Endodermal cell (in vitro differentiated cells): Measurements from ENCODE around the gene MYO5A. TPM values are rescaled to one million over a fixed set of nuclear protein-coding genes. Genes with fewer than 3 reads are reported as not detected.

ENCODE experiments used
- DNase-seq: peaks from one replicate; pipeline ENCODE4 v3.0.0-alpha.2; 2017
- H3K27ac ChIP-seq: 2 replicates; pipeline ENCODE4 v1.5.1; 2013; ENCODE audit warnings: mild to moderate bottlenecking, low read depth, low read length, moderate library complexity
- H3K27me3 ChIP-seq: 2 replicates; pipeline ENCODE4 v1.6.1; 2013; ENCODE audit warnings: mild to moderate bottlenecking, low read length, moderate library complexity; ENCODE audit not compliant: insufficient read depth, control insufficient read depth, poor library complexity, severe bottlenecking
- H3K36me3 ChIP-seq: 2 replicates; pipeline ENCODE4 v1.7.0; 2013; ENCODE audit warnings: mild to moderate bottlenecking, low read length, moderate library complexity; ENCODE audit not compliant: control insufficient read depth, insufficient read depth
- H3K4me1 ChIP-seq: one replicate; pipeline ENCODE4 v1.7.0; 2013; ENCODE audit warnings: low read length; ENCODE audit not compliant: control insufficient read depth, insufficient read depth
- H3K4me3 ChIP-seq: 2 replicates; pipeline ENCODE4 v1.5.1; 2013; ENCODE audit warnings: mild to moderate bottlenecking, low read length, moderate library complexity
- H3K9ac ChIP-seq: 2 replicates; pipeline ENCODE4 v1.6.1; 2013; ENCODE audit warnings: mild to moderate bottlenecking, low read length, moderate library complexity; ENCODE audit not compliant: poor library complexity, severe bottlenecking; ENCODE audit errors: extremely low read depth
- H3K9me3 ChIP-seq: 2 replicates; pipeline ENCODE4 v1.6.1; 2013; ENCODE audit warnings: mild to moderate bottlenecking, low read length, moderate library complexity; ENCODE audit not compliant: control insufficient read depth
- H3K27ac Mint-ChIP-seq: 2 replicates; pipeline ENCODE4 v1.8.0; 2020; ENCODE audit warnings: mixed read lengths
- H3K27me3 Mint-ChIP-seq: 2 replicates; pipeline ENCODE4 v1.8.0; 2021; ENCODE audit warnings: mild to moderate bottlenecking, mixed read lengths; ENCODE audit not compliant: insufficient read depth
- H3K36me3 Mint-ChIP-seq: 2 replicates; pipeline ENCODE4 v1.8.0; 2020; ENCODE audit warnings: low read depth, mixed read lengths
- H3K4me1 Mint-ChIP-seq: 2 replicates; pipeline ENCODE4 v1.8.0; 2020; ENCODE audit warnings: mixed read lengths
- H3K4me3 Mint-ChIP-seq: 2 replicates; pipeline ENCODE4 v1.8.0; 2020; ENCODE audit warnings: mild to moderate bottlenecking, moderate library complexity, mixed read lengths
- H3K9me3 Mint-ChIP-seq: 2 replicates; pipeline ENCODE4 v1.8.0; 2020; ENCODE audit warnings: mild to moderate bottlenecking, mixed read lengths
- CTCF ChIP-seq: fragments of 200-600 bp; sonication (generic); conservative IDR thresholded peaks from 2 replicates; pipeline ENCODE4 v1.5.0; 2021; ENCODE audit warnings: antibody characterized with exemption, mild to moderate bottlenecking
- WGBS, 2 experiments: methylation state at CpG; one replicate each; pipeline versions ENCODE4 v1.1.5 to v1.1.7; 2013; ENCODE audit warnings: missing lambda C conversion rate in 2 of 2, mixed read lengths in 1 of 2; ENCODE audit not compliant: insufficient coverage in 1 of 2, insufficient read length in 1 of 2; 5-methylcytosine and 5-hydroxymethylcytosine counted together
- total RNA-seq, 2 donors: library from RNA; stranded (reverse); fragmentation: NEBNext Ultra II Directional in 1 of 2; extraction: Animal tissue kit (Norgen Biotek cat#: 25700) in 1 of 2; gene quantifications; 2 replicates in 1 of 2; 3 replicates in 1 of 2; pipeline ENCODE4 v1.2.1, GENCODE V29; 2021

MYO5A gene
- total RNA-seq, 2 donors from 2014 or later = 10.0 to 13.1 TPM

- DNase-seq = no peak
- no peak overlapping the region for H3K4me3 ChIP-seq
- H3K36me3 ChIP-seq = no peaks in the 10 kb centered on the region
- no peak overlapping the region for H3K27ac Mint-ChIP-seq
- no peak overlapping the region for H3K4me3 Mint-ChIP-seq
- H3K27me3 ChIP-seq = peaks cover 18% of the 10 kb centered on the region
- no peak overlapping the region for H3K27ac ChIP-seq
- no peaks in the 10 kb centered on the region for H3K9me3 Mint-ChIP-seq
- 63 to 75% methylated on average over 3 to 5 of the region's 5 CpGs for WGBS, 2 experiments
- no peaks in the 10 kb centered on the region for H3K9me3 ChIP-seq
- H3K36me3 Mint-ChIP-seq = no peaks in the 10 kb centered on the region
- peaks cover 9% of the 10 kb centered on the region for H3K4me1 Mint-ChIP-seq
- no peak for TF ChIP-seq CTCF
- H3K4me1 ChIP-seq = no peaks in the 10 kb centered on the region
- peaks cover 19% of the 10 kb centered on the region for H3K27me3 Mint-ChIP-seq
- no peak overlapping the region for H3K9ac ChIP-seq
Observed at GRCh38 chr15:52523647-52524046, 5.0 kb downstream of the MYO5A start.

DNA sequence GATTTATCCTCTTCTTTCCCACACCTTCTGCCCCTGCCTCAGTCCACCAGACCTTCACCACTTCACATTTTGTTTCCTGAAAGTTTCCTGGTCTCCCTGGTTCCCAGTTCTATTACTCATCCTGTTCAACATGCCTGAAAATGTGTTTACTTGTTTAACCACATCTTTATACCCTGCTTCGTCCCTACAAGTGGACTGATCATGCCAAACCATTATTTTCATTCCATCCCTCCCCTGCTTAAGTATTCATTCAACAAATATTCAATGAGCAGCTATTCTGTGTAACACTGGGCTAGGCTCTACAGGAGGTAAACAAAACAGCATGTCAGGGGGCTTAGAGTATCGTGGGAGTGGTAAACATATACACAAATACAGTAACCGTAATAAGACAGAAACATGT lies 5.5 kb downstream of the MYO5A start:
- peaks cover 19% of the 10 kb centered on the region for H3K27me3 Mint-ChIP-seq
- no peaks in the 10 kb centered on the region for H3K9me3 Mint-ChIP-seq
- no peaks in the 10 kb centered on the region for H3K4me1 ChIP-seq
- H3K9me3 ChIP-seq = no peaks in the 10 kb centered on the region
- no peak overlapping the region for H3K4me3 ChIP-seq
- no peak overlapping the region for H3K27ac Mint-ChIP-seq
- peaks cover 9% of the 10 kb centered on the region for H3K4me1 Mint-ChIP-seq
- H3K36me3 Mint-ChIP-seq = no peaks in the 10 kb centered on the region
- no peak overlapping the region for H3K27ac ChIP-seq
- no peak overlapping the region for H3K9ac ChIP-seq
- H3K27me3 ChIP-seq = peaks cover 17% of the 10 kb centered on the region
- no peak overlapping the region for H3K4me3 Mint-ChIP-seq
- no peak for TF ChIP-seq CTCF
- no peaks in the 10 kb centered on the region for H3K36me3 ChIP-seq
- no peak for DNase-seq
- 93 to 94% methylated on average over 3 of the region's 3 CpGs for WGBS, 2 experiments

- Mint-ChIP-seq H3K27me3 (peaks cover 3% of the 10 kb centered on the region), H3K36me3 (no peaks in the 10 kb centered on the region), H3K27ac (no peak overlapping the region), H3K9me3 (no peaks in the 10 kb centered on the region), H3K4me1 (peaks cover 5% of the 10 kb centered on the region), H3K4me3 (no peak overlapping the region)
- DNase-seq = no peak
- Histone ChIP-seq H3K36me3 (no peaks in the 10 kb centered on the region), H3K9ac (no peak overlapping the region), H3K9me3 (no peaks in the 10 kb centered on the region), H3K27me3 (peaks cover 2% of the 10 kb centered on the region), H3K27ac (no peak overlapping the region), H3K4me3 (no peak overlapping the region), H3K4me1 (no peaks in the 10 kb centered on the region)
- WGBS, 2 experiments = 90 to 94% methylated on average over 2 to 3 of the region's 3 CpGs
- no peak for TF ChIP-seq CTCF
Observed at GRCh38 chr15:52521682-52522081, 7.0 kb downstream of the MYO5A start.
